T-helper 2 cell treated with Interferon-gamma antibody and Interleukin-4, amounts not matched to agents 100 ng/mL and 5 ng/mL, for 36 hours (primary cell): ENCODE measurements around the gene PRPF31. TPM values are rescaled to one million over a fixed set of nuclear protein-coding genes. Genes with fewer than 3 reads are reported as not detected.

Source experiments
- intact Hi-C: fragments of 100-400 bp; cut with micrococcal nuclease; formaldehyde crosslinking; loops from one replicate; pipeline ENCODE4 v1.15.1; 2023
- total RNA-seq: library from RNA; stranded (reverse); gene quantifications from 2 replicates; pipeline ENCODE4 v1.2.3, GENCODE V29; 2022

Gene PRPF31
- total RNA-seq, 1 donor from 2014 or later: 71.3 TPM

DNA sequence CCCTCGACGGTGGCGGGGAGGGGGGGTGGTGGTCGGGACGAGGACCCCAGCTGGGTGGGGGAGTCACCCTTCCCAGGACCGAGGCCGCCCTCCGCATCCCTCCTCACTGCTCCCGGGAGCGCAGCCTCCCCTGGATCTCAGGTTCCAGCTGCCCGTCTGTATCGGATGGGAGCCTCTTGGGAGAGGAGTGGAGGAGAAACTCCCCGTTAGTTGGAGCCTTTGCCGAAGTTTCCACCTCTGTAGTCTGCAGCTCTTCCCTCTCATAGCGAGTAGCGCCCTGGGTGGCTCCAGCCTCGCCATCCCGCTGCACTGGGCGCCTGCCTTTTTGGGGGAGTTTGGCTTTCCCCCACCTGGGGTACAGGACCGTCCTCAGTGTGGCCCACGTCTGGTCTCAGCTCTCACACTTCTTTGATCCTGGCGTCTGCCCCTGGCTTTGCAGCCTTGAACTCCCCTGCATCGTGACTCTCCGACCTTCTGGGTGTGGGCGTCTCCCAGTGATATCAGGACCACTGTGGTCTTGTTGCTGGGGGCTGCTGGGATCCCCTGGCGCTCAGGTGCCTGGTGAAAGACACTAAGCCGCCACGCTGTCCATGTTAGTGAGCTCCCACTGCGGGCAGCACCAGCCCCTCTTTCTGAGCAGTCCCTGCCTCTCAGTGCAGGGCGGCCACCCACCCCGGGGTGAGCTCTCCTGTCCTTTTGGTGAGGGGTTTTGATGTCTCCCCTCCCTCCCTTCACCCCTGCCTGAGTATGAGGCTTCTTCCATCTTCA lies 23.1 kb downstream of the PRPF31 start:
- intact Hi-C loops: loop anchor here (5.0 to 10.0 kb wide), 2 partner anchors 324 to 1336 kb away; partner anchors contain the start of genes LENG9 and ZNF628

DNA sequence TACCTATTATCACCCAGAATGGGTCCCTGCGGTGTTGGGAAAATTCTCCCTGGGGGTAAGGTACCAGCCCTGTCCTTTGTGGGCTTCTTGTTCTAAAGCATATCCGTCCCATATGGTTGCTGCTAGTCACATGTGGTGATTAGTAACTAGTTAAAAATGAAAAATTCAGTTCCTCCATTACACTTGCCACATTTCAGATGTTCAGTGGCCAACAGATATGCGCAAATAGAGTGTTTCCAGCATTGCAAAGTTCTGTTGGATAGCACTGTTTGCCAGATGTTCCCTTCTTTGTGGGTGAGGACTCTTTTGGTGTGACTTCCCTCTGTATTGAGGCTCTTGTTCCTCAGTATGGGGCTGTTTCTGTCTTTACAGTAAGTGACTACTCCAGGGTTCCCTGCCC lies 25.8 kb downstream of the PRPF31 start:
- intact Hi-C loops: no loop called here

DNA sequence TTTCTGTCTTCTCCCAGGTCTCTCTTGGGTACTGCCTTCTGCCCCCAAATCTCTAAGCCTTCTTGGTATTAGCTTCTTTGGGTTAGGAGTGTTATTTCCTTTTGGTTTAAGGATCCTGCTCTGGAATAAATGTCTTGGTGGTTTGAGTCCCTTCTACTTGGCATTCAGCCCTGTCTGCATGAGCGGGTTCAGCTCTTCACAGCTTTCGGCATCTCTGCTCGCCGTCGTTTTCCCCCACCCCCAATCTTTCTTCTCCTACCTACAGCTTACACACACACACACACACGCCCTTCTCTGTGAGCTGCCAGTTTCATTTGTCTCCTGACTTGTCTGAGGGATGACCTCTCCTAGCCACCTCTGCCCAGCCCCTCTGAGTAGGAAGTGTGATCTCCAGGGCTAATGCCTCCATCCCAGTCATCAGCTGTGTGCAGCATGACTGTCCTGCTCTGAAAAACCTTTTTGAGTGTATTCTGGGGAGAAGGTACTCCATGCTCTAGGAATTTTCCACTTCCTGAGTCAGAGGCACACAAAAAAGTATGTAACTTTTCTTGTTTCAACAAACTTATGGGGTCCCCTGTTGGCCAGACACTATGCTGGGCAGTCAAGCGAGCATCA lies 26.7 kb downstream of the PRPF31 start:
- intact Hi-C loops: no loop called here

- intact Hi-C loops: no loop called here
Measured at GRCh38 chr19:54145541-54146158, 30.1 kb downstream of the PRPF31 start.

- intact Hi-C loops: no loop called here
Measured at GRCh38 chr19:54147676-54148075, 32.1 kb downstream of the PRPF31 start.

DNA sequence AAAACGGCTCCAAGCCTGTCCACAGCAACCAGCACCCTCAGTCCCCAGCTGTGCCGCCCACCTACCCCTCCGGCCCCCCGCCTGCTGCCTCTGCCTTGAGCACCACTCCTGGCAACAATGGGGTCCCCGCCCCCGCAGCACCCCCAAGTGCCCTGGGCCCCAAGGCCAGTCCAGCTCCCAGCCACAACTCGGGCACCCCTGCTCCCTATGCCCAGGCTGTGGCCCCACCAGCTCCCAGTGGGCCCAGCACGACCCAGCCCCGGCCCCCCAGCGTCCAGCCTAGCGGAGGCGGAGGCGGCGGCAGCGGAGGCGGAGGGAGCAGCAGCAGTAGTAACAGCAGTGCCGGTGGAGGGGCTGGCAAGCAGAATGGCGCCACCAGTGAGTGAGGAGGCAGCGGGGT lies 32.6 kb downstream of the PRPF31 start:
- intact Hi-C loops: no loop called here

GRCh38 chr19:54149021-54149812 lies 33.7 kb downstream of the PRPF31 start:
- intact Hi-C loops: no loop called here

DNA sequence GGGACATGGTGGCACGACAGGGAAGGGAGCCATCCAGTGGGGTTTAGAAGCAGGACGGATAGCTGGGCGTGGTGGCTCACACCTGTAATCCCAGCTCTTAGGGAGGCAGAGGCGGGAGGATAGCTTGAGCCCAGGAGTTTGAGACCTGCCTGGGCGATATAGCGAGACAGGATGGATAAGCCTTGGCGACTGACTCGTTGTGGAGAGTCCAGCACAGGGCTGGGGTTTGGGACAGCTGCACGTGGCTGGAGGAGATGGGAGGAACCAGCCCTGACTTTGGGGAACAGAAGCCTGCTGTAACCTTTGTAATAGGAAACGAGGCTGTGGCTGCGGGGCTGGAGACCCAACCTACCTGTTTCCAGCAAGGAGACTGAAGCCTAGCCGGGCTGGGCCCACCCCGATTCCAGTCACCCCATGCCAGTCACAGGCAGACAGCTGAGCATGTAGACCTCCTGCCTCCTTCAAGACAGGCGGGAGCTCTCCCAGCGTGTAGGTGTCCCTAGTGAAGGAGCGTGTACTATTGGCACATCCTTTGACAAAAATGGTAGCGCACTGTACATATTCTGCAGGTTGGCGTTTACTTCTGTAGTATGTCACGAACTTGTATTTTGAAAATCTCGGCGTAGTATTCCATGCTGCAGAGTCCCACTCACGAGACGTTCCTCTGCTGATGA lies 35.9 kb downstream of the PRPF31 start:
- intact Hi-C loops: no loop called here

DNA sequence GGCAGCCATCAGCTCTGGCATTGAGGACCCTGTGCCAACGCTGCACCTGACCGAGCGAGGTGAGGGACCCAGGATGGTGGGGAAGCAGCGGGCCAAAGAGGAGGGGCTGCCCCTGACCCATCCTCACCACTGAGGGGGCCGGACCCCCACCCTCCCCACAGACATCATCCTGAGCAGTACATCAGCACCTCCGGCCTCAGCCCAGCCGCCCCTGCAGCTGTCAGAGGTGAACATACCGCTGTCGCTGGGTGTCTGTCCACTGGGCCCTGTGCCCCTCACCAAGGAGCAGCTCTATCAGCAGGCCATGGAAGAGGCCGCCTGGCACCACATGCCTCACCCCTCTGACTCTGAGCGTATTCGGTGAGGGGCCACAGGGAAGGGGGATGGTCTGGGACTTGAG lies 36.7 kb downstream of the PRPF31 start:
- intact Hi-C loops: no loop called here

DNA sequence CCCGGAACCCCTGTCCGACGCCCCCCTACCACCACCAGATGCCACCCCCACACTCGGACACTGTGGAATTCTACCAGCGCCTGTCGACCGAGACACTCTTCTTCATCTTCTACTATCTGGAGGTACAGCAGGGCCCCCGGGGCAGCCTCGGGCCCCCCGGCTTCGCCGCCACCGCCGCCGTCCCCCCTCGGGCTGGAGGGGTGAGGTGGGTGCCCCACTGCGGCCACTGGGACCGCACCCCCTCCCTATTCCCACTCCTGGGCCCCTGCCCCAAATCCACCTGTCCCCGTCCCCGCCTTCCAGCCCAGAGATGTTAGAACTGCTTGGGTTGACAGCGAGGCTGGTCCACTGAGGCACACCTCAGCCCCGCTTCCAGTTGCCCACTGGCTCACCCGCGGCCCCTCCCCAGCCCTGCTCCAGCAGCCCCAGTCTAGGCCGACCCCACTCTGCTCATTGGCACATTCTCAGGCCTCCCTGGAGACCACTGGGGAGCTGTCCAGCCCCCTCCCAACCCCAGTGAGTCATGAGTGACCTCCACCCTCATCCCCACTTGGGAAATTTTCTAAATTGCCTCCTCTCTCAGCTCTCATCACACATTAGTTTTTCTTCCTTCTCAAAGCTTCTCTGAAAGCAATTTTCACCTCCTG lies 37.4 kb downstream of the PRPF31 start:
- intact Hi-C loops: no loop called here

DNA sequence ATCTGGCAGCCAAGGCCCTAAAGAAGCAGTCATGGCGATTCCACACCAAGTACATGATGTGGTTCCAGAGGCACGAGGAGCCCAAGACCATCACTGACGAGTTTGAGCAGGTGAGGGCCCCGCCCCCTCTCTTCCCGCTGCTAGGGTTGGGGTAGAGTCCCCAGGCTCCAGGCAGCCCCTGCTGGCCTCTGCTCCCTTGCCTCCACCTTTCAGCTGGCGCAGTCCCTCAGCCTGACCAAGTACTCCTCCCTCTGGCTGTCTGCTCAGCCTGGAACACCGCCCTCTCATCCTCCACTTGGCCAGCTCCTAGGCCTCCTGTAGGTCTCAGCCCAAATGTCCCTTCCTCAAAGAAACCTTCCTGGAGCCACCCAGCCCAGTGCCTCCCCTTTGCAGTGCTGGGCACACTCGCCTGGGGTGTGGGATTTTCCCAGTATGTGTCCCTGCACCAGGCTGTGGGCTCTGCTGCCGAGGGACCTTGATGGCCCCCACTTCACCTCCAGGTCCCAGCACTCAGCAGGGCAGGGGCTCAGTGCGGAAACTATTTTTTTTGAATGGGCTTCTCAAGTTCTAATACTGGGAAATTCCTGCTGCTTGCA lies 38.3 kb downstream of the PRPF31 start:
- intact Hi-C loops: no loop called here

DNA sequence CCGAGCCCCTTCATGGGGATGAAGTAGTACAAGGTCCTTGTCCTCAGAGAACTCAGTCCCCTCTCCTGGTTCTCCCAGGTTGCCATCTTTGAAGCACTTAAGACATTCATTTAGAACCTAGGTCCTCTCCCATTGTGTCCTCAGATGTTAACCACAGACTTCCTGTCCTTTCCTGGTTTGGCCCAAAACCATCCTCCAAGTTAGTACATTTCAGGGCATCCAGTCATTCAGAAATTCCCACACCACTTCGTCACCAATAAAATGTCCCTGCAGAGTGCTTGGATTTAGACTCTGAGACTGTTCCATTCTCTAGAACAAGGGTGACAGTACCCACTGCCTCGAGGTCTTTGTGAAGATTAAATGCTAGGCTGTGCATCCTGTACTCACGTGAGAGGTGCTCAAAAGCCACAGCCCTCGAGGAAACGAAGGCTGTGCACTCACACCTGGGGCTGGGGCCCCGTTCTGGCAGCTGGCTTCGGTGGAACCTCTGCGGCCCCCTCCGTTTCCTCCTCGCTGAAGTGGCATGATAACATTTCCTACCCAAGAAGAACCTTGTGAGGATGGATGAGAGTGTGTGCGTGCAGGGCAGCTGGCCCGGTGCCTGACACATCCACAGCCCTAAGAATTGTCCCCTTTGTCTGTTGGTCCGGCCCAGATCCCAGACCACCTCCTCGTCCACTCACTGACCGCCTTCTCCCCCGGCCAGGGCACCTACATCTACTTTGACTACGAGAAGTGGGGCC lies 39.2 kb downstream of the PRPF31 start:
- intact Hi-C loops: no loop called here

DNA sequence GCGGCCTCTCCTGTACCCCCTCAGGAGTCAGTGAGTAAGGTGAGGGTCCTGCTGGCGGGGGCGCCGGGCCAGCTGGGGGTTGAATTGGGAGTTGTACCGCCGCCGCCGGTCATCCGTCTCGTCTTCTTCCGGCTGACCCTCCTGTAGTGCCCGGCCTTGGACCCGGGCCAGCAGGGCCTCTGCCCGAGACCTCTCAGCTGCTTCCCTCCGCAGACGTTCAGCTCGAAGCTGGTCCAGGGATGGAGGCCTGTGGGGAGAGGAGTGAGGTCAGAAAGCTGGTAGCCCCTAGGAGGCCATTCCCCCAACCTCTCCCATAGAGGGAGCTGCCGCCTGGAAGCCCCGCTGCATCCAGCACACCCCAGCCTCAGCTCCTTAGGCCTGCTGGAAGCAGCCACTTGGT lies 40.1 kb downstream of the PRPF31 start:
- intact Hi-C loops: no loop called here

DNA sequence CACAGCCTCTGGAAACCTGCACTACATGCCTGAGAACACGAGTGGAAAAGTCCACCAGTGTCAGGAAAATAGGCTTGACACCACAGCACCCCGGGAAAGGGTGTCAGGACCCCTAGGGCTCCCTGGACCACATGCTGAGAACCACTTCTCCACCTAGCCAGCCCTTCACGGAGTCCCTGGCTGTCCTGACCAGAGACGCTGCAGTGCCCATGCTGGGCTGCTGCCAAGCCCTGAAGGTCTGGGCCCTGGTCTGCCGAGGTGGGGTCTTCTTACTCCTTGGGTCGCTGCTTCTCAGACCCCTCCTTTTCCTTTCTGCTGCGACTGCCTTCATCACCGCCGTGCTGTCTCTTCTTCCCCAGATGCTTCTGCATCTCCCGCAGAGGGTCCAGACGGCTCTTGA lies 40.9 kb downstream of the PRPF31 start:
- intact Hi-C loops: no loop called here

GRCh38 chr19:54156953-54157352 lies 41.4 kb downstream of the PRPF31 start:
- intact Hi-C loops: no loop called here

GRCh38 chr19:54158812-54159351 lies 43.3 kb downstream of the PRPF31 start:
- intact Hi-C loops: loop anchor here (1.0 to 2.0 kb wide), 6 partner anchors 22 to 290 kb away; partner anchors contain the start of genes CNOT3, LENG8, MBOAT7 and NDUFA3

GRCh38 chr19:54159352-54160181 lies 44.0 kb downstream of the PRPF31 start, which contains the start of gene LENG1:
LENG1 (minus strand) TSS chr19:54159721; CDS start chr19:54159695, 26 bp downstream.
- intact Hi-C loops: loop anchor here (1.0 to 5.0 kb wide), 7 partner anchors 22 to 303 kb away; partner anchors contain the start of genes CNOT3, LENG8, LENG9 and MBOAT7
